ENCODE results near the gene TMEM132C. TPM values are rescaled to one million over a fixed set of nuclear protein-coding genes. Genes with fewer than 3 reads are reported as not detected.

TMEM132C gene
- total and polyA plus RNA-seq, 2 experiments from 2014 or later, result 10.6 to 16.5 TPM

GRCh38 chr12:128671528-128672042 lies 404.6 kb downstream of the TMEM132C start:
- 81% methylated on average over 5 of the region's 5 CpGs for WGBS (ENCODE audit: low lambda C conversion rate, missing lambda C conversion rate)
- Histone ChIP-seq H3K4me2 (no peak overlapping the region), H4K20me1 (ENCODE audit: insufficient read depth, poor library complexity, severe bottlenecking) (no peaks in the 10 kb centered on the region), H3K4me3 (no peak overlapping the region), H3K79me2 (no peaks in the 10 kb centered on the region), H3K9me3 (ENCODE audit: low read depth) (no peaks in the 10 kb centered on the region), H3K27ac (no peak overlapping the region), H2AFZ (no peak overlapping the region), H3K36me3 (replicated peaks; ENCODE audit: insufficient read depth, low read depth) (no peaks in the 10 kb centered on the region), H3K27me3 (no peaks in the 10 kb centered on the region), H3K9me2 (replicated peaks; ENCODE audit: insufficient read depth) (no peaks in the 10 kb centered on the region), H3K4me1 (ENCODE audit: insufficient read depth) (no peaks in the 10 kb centered on the region)
- DNase-seq (ENCODE audit: low spot score), result no peak
- TF ChIP-seq EZH2phosphoT487 (IDR thresholded peaks at IDR 0.05; ENCODE audit: low read depth, severe bottlenecking, unreplicated experiment) (no peak), CTCF (IDR thresholded peaks at IDR 0.05; ENCODE audit: poor library complexity) (peak; percentile 3)

- H3K4me2 ChIP-seq, result no peak overlapping the region
- H3K36me3 ChIP-seq (replicated peaks; ENCODE audit: insufficient read depth, low read depth), result no peaks in the 10 kb centered on the region
- H3K4me3 ChIP-seq, result no peak overlapping the region
- no peak for DNase-seq (ENCODE audit: low spot score)
- H3K4me1 ChIP-seq (ENCODE audit: insufficient read depth), result no peaks in the 10 kb centered on the region
- no peaks in the 10 kb centered on the region for H3K9me3 ChIP-seq (ENCODE audit: low read depth)
- no peaks in the 10 kb centered on the region for H3K79me2 ChIP-seq
- no peaks in the 10 kb centered on the region for H3K27me3 ChIP-seq
- no peak overlapping the region for H2AFZ ChIP-seq
- H3K9me2 ChIP-seq (replicated peaks; ENCODE audit: insufficient read depth), result no peaks in the 10 kb centered on the region
- no peaks in the 10 kb centered on the region for H4K20me1 ChIP-seq (ENCODE audit: insufficient read depth, poor library complexity, severe bottlenecking)
- TF ChIP-seq EZH2 (IDR thresholded peaks at IDR 0.05; ENCODE audit: borderline replicate concordance) (no peak), CTCF (IDR thresholded peaks at IDR 0.05; ENCODE audit: poor library complexity) (no peak), EZH2phosphoT487 (IDR thresholded peaks at IDR 0.05; ENCODE audit: low read depth, severe bottlenecking, unreplicated experiment) (no peak)
- H3K27ac ChIP-seq, result no peak overlapping the region
Measured at GRCh38 chr12:128672428-128672827, 405.5 kb downstream of the TMEM132C start.

GRCh38 chr12:128672893-128673292 lies 405.9 kb downstream of the TMEM132C start:
- Histone ChIP-seq H3K4me2 (no peak overlapping the region), H3K79me2 (no peaks in the 10 kb centered on the region), H3K9me3 (ENCODE audit: low read depth) (no peaks in the 10 kb centered on the region), H3K4me3 (no peak overlapping the region), H2AFZ (no peak overlapping the region), H3K9me2 (replicated peaks; ENCODE audit: insufficient read depth) (no peaks in the 10 kb centered on the region), H4K20me1 (ENCODE audit: insufficient read depth, poor library complexity, severe bottlenecking) (no peaks in the 10 kb centered on the region), H3K27ac (no peak overlapping the region), H3K27me3 (no peaks in the 10 kb centered on the region), H3K36me3 (replicated peaks; ENCODE audit: insufficient read depth, low read depth) (no peaks in the 10 kb centered on the region), H3K4me1 (ENCODE audit: insufficient read depth) (no peaks in the 10 kb centered on the region)
- no peak for DNase-seq (ENCODE audit: low spot score)
- TF ChIP-seq CTCF (IDR thresholded peaks at IDR 0.05; ENCODE audit: poor library complexity) (no peak), EZH2phosphoT487 (IDR thresholded peaks at IDR 0.05; ENCODE audit: low read depth, severe bottlenecking, unreplicated experiment) (no peak), EZH2 (IDR thresholded peaks at IDR 0.05; ENCODE audit: borderline replicate concordance) (no peak)
- WGBS (ENCODE audit: low lambda C conversion rate, missing lambda C conversion rate), result 67% methylated on average over 4 of the region's 4 CpGs

GRCh38 chr12:128675576-128675975 lies 408.6 kb downstream of the TMEM132C start:
- H3K79me2 ChIP-seq, result no peaks in the 10 kb centered on the region
- no peak overlapping the region for H3K27ac ChIP-seq
- H3K36me3 ChIP-seq (replicated peaks; ENCODE audit: insufficient read depth, low read depth), result no peaks in the 10 kb centered on the region
- H4K20me1 ChIP-seq (ENCODE audit: insufficient read depth, poor library complexity, severe bottlenecking), result no peaks in the 10 kb centered on the region
- H3K4me2 ChIP-seq, result no peak overlapping the region
- no peak for DNase-seq (ENCODE audit: low spot score)
- no peak overlapping the region for H2AFZ ChIP-seq
- no peak overlapping the region for H3K4me3 ChIP-seq
- H3K4me1 ChIP-seq (ENCODE audit: insufficient read depth), result no peaks in the 10 kb centered on the region
- H3K9me3 ChIP-seq (ENCODE audit: low read depth), result no peaks in the 10 kb centered on the region
- H3K27me3 ChIP-seq, result no peaks in the 10 kb centered on the region
- no peak for TF ChIP-seq CTCF (IDR thresholded peaks at IDR 0.05; ENCODE audit: poor library complexity)
- no peak for TF ChIP-seq EZH2phosphoT487 (IDR thresholded peaks at IDR 0.05; ENCODE audit: low read depth, severe bottlenecking, unreplicated experiment)
- TF ChIP-seq EZH2 (IDR thresholded peaks at IDR 0.05; ENCODE audit: borderline replicate concordance), result no peak
- no peaks in the 10 kb centered on the region for H3K9me2 ChIP-seq (replicated peaks; ENCODE audit: insufficient read depth)
